OCI-LY1 (cell line): ENCODE results near the gene GIMD1.

Experiments
- EZH2 ChIP-seq: fragments of 200-600 bp; sonication (generic), shearing (Covaris generic); IDR thresholded peaks from 2 replicates; pipeline ENCODE4 v1.8.0; 2017; ENCODE audit warnings: borderline replicate concordance, mixed run types, mild to moderate bottlenecking, antibody characterized with exemption, low read length, moderate library complexity, mixed read lengths
- TF ChIP-seq, protein P1 (sequence below): fragments of 200-600 bp; sonication (generic), shearing (Covaris generic); IDR thresholded peaks from 2 replicates; pipeline ENCODE4 v1.5.1; 2017; ENCODE audit warnings: mild to moderate bottlenecking, antibody characterized with exemption, low read length, moderate library complexity, mixed read lengths

DNA sequence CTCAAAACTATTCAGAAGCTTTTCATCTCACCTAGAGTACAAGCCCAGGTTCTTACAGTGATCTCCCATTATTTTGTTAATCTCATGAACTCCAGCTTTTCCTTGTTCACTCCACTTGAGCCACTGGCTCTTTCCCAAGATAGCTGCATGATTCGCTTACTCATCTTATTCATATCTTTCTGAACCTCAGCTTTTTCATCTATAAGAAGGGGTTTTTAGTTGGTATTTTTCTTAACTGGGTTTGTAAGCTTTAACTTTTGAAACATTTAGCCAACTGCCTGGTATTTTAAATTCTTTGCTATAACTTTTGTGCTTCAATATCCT lies 24.0 kb downstream of the GIMD1 start:
- TF ChIP-seq, protein P1, sequence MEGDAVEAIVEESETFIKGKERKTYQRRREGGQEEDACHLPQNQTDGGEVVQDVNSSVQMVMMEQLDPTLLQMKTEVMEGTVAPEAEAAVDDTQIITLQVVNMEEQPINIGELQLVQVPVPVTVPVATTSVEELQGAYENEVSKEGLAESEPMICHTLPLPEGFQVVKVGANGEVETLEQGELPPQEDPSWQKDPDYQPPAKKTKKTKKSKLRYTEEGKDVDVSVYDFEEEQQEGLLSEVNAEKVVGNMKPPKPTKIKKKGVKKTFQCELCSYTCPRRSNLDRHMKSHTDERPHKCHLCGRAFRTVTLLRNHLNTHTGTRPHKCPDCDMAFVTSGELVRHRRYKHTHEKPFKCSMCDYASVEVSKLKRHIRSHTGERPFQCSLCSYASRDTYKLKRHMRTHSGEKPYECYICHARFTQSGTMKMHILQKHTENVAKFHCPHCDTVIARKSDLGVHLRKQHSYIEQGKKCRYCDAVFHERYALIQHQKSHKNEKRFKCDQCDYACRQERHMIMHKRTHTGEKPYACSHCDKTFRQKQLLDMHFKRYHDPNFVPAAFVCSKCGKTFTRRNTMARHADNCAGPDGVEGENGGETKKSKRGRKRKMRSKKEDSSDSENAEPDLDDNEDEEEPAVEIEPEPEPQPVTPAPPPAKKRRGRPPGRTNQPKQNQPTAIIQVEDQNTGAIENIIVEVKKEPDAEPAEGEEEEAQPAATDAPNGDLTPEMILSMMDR = no peak
- TF ChIP-seq EZH2 = no peak
